ENCODE measurements around the gene TTLL11. TPM values are rescaled to one million over a fixed set of nuclear protein-coding genes. Genes with fewer than 3 reads are reported as not detected.

TTLL11 gene
- total and polyA plus RNA-seq, 2 of the 8 experiments (the other 6 are each of a cell fraction or from before 2014, with no cell fraction given) = 0.56 to 0.80 TPM

GRCh38 chr9:121926351-121926801 lies 166.7 kb downstream of the TTLL11 start:
- FAIRE-seq = no peak

More at GRCh38 chr9:121926351-121926801, 166.7 kb downstream of the TTLL11 start:
- Histone ChIP-seq H4K8ac (ENCODE audit: extremely low read depth, insufficient read depth, low read length) (no peak overlapping the region), H3K79me2 (ENCODE audit: control insufficient read depth in 1 of 2, insufficient read depth in 2 of 2, low read length in 2 of 2) (no peaks in the 10 kb centered on the region), H3K56ac (replicated peaks; ENCODE audit: insufficient read length, low read depth, low read length) (no peak overlapping the region), H3K23ac (ENCODE audit: insufficient read length) (no peak overlapping the region), H2BK120ac (replicated peaks; ENCODE audit: low read depth, low read length) (no peak overlapping the region), H3K9me3 (ENCODE audit: insufficient read depth in 2 of 2, low read depth in 1 of 2, low read length in 1 of 2) (no peaks in the 10 kb centered on the region), H3K27me3 (replicated peaks in 1 of 4; ENCODE audit: control insufficient read depth in 3 of 4, extremely low read depth in 1 of 4, insufficient read depth in 3 of 4, low read length in 3 of 4) (no peaks in the 10 kb centered on the region; a peak in 2 of 7 replicates), H3K27ac (ENCODE audit: low read depth, low read length) (no peak overlapping the region), H3K18ac (ENCODE audit: extremely low read depth, low read length) (no peak overlapping the region), H2AFZ (ENCODE audit: low read length) (no peak overlapping the region), H2BK15ac (ENCODE audit: low read length) (no peak overlapping the region), H3K9ac (replicated peaks in 1 of 4; ENCODE audit: extremely low read depth in 1 of 4, low read depth in 3 of 4, low read length in 3 of 4) (no peak overlapping the region), H2BK20ac (ENCODE audit: low read length) (no peak overlapping the region), H3K4me1 (replicated peaks in 1 of 4; ENCODE audit: control insufficient read depth in 3 of 4, insufficient read depth in 4 of 4, low read length in 3 of 4) (no peaks in the 10 kb centered on the region; a peak in 1 of 7 replicates), H4K5ac (ENCODE audit: insufficient read length, low read depth, low read length) (no peak overlapping the region), H2BK12ac (ENCODE audit: low read depth, low read length) (no peak overlapping the region), H4K91ac (replicated peaks; ENCODE audit: insufficient read length, low read length) (no peak overlapping the region), H2BK5ac (ENCODE audit: low read depth, low read length) (no peak overlapping the region), H3K4ac (replicated peaks; ENCODE audit: insufficient read length, low read depth, low read length) (no peak overlapping the region), H3K4me2 (ENCODE audit: insufficient read depth in 1 of 2, low read depth in 2 of 2, low read length in 2 of 2) (no peak overlapping the region), H3K36me3 (ENCODE audit: control insufficient read depth in 2 of 4, insufficient read depth in 4 of 4, low read length in 3 of 4) (no peaks in the 10 kb centered on the region), H3K79me1 (ENCODE audit: low read depth, low read length) (no peaks in the 10 kb centered on the region), H3K14ac (ENCODE audit: insufficient read length) (no peak overlapping the region), H2AK5ac (ENCODE audit: low read depth, low read length) (no peak overlapping the region), H4K20me1 (replicated peaks in 1 of 2; ENCODE audit: control insufficient read depth in 1 of 2, insufficient read depth in 2 of 2, low read length in 2 of 2) (no peaks in the 10 kb centered on the region), H3K4me3 (ENCODE audit: extremely low read depth in 1 of 4, insufficient read depth in 2 of 4, low read depth in 3 of 4, low read length in 4 of 4) (no peak overlapping the region), H3K23me2 (ENCODE audit: low read depth, low read length) (no peaks in the 10 kb centered on the region; the same call in 1 of the 2 replicates)
- ChIA-PET CTCF (ENCODE audit: partially characterized antibody) (interaction anchor here (0.6 to 2.3 kb wide), 7 partner anchors 9 to 291 kb away, joined by 3 to 11 read pairs (median 4); no protein-coding TSS in a partner anchor), POLR2A (ENCODE audit: partially characterized antibody) (no interaction called here)
- DNase-seq (ENCODE audit: low read depth in 1 of 2, low spot score in 2 of 2) = no peak
- no peak for TF ChIP-seq ASH2L (IDR thresholded peaks at IDR 0.05; ENCODE audit: low read length)
- TF ChIP-seq SIX5 (IDR thresholded peaks at IDR 0.05; ENCODE audit: low read depth, low read length) = no peak
- TF ChIP-seq TCF12 (IDR thresholded peaks at IDR 0.05; ENCODE audit: low read depth, low read length) = no peak
- 89% methylated on average over 10 of the region's 10 CpGs; no CpG with 5 or more reads in 1 of the 2 experiments for WGBS, 2 experiments (ENCODE audit: extremely low coverage in 1 of 2, insufficient coverage in 1 of 2, insufficient read length in 1 of 2, insufficient replicate concordance in 2 of 2, low coverage in 1 of 2, low lambda C conversion rate in 2 of 2, missing lambda C conversion rate in 1 of 2)

Data from H1 (cell line).